Measurements from ENCODE around the gene STUB1.

DNA sequence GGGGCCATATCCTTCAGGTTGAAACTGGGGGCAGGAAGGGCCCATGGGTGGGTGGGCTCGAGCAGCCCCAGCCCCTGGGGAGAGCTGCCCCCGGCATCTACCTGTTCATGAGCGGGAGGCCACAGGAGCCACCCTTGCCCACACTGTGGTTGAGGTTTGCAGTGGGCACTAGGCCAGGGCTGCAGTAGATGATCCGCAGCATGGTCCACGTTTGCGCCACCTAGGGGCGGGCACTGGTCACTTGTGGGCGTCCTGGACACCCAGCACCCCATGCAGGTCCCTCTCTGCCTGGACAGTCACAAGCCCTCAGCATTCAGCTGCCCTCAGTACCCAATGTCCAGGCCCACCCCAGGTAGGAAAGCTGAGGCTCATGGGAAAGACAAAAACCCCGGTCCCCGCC lies 5.8 kb downstream of the STUB1 start:
- TF ChIP-seq, protein P1, sequence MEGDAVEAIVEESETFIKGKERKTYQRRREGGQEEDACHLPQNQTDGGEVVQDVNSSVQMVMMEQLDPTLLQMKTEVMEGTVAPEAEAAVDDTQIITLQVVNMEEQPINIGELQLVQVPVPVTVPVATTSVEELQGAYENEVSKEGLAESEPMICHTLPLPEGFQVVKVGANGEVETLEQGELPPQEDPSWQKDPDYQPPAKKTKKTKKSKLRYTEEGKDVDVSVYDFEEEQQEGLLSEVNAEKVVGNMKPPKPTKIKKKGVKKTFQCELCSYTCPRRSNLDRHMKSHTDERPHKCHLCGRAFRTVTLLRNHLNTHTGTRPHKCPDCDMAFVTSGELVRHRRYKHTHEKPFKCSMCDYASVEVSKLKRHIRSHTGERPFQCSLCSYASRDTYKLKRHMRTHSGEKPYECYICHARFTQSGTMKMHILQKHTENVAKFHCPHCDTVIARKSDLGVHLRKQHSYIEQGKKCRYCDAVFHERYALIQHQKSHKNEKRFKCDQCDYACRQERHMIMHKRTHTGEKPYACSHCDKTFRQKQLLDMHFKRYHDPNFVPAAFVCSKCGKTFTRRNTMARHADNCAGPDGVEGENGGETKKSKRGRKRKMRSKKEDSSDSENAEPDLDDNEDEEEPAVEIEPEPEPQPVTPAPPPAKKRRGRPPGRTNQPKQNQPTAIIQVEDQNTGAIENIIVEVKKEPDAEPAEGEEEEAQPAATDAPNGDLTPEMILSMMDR (IDR thresholded peaks at IDR 0.05) = no peak
- TF ChIP-seq POLR2A (IDR thresholded peaks at IDR 0.05) = no peak
